Heart left ventricle (tissue), 13 donors: Measurements from ENCODE around the gene KIAA1217.

ENCODE experiments used
- CTCF ChIP-seq, 12 donors: fragments of 200-600 bp; sonication (generic) in 4 of 12; IDR thresholded peaks; one replicate each; pipeline versions ENCODE4 v1.5.0 to v1.8.0; 2018 to 2022; ENCODE audit warnings: antibody characterized with exemption in 12 of 12, mild to moderate bottlenecking in 5 of 12
- POLR2A ChIP-seq, 2 donors: fragments of 450-650 bp; IDR thresholded peaks; one replicate each; pipeline ENCODE4 v1.6.1; 2017; ENCODE audit warnings: antibody characterized with exemption in 2 of 2, mild to moderate bottlenecking in 2 of 2, moderate library complexity in 2 of 2
- donor health status: ischemic (EF 13 %, LVEDD 7.1; RV severe dilation, severe dysfunction).
- donor health status: DM: no; HTN: yes; CAD: no.
- donor health status: DM: no; HTN: no; CAD: no.
- donor health status: ischemic (EF 25% LVEDD 6.9; RV normal size, moderate dysfunction).
- donor health status: ischemic (EF 25% LVEDD 5.7; RV mildly dilated, moderate dysfunction).
- donor health status: ischemic (EF 35%, LVEDD 5.7; RV mildly dilated, moderate dysfunction).
- donor health status: nonischemic (EF 11% LVEDD 7.7; RV severe dilation, severe dysfunction).
- donor health status: DM: yes; HTN: yes; CAD: no.
- donor health status: PGD.
- donor health status: ischemic (EF 29% LVEDD 5.4; RV normal size, mild dysfunction).
- donor health status: nonischemic (EF 23%, LVEDD 6.1; RV moderate dilation, normal function).

- TF ChIP-seq CTCF (IDR thresholded peaks at IDR 0.05) (no peak), POLR2A (IDR thresholded peaks at IDR 0.05) (no peak)
These were observed 257.2 kb downstream of the KIAA1217 start for GRCh38 chr10:24465891-24466818.
